Ureter (tissue), 1 donor: ENCODE data around the gene FAM111A. TPM values are rescaled to one million over a fixed set of nuclear protein-coding genes. Genes with fewer than 3 reads are reported as not detected.
"Not testable (repeated sequence)": the region's sequence is repeated elsewhere in the genome, so short reads cannot be mapped to it uniquely, and the experiment has no call there.

Experiments used
- DNase-seq: peaks from one replicate; pipeline ENCODE4 v3.0.0-alpha.2; 2020; ENCODE audit warnings: low spot score
- total RNA-seq: library from RNA; stranded (reverse); gene quantifications from one replicate; pipeline ENCODE4 v1.2.4, GENCODE V29; 2023
- donor health status: DM: yes; HTN: yes; CAD: no.

Gene FAM111A
- total RNA-seq = 42.8 TPM

- DNase-seq = peak; percentile 92
Observed at GRCh38 chr11:59142530-59143507, at the start of gene FAM111A. FAM111A (plus strand) TSS chr11:59142856; CDS start chr11:59148873, 6,017 bp downstream.

- not testable (repeated sequence) for DNase-seq
Observed at GRCh38 chr11:59093576-59093975, 49.1 kb upstream of the FAM111A start.

- DNase-seq = not testable (repeated sequence)
Observed at GRCh38 chr11:59095225-59095624, 47.4 kb upstream of the FAM111A start.

- DNase-seq = not testable (repeated sequence)
Observed at GRCh38 chr11:59095972-59096575, 46.6 kb upstream of the FAM111A start.

- DNase-seq = peak; percentile 58
Observed at GRCh38 chr11:59097113-59097708, 45.4 kb upstream of the FAM111A start.

- not testable (repeated sequence) for DNase-seq
Observed at GRCh38 chr11:59097938-59098337, 44.7 kb upstream of the FAM111A start.

- peak; percentile 60 for DNase-seq
Observed at GRCh38 chr11:59102259-59102765, 40.3 kb upstream of the FAM111A start.

- peak; percentile 83 for DNase-seq
Observed at GRCh38 chr11:59106363-59107336, 36.0 kb upstream of the FAM111A start, which contains the start of gene FAM111B. FAM111B (plus strand) TSS chr11:59107237; CDS start chr11:59109626, 2,389 bp downstream.

GRCh38 chr11:59107721-59108120 lies 34.9 kb upstream of the FAM111A start:
- not testable (repeated sequence) for DNase-seq

- no peak for DNase-seq
Observed at GRCh38 chr11:59112494-59112893, 30.2 kb upstream of the FAM111A start.

GRCh38 chr11:59114344-59114743 lies 28.3 kb upstream of the FAM111A start:
- no peak for DNase-seq

GRCh38 chr11:59115553-59115952 lies 27.1 kb upstream of the FAM111A start:
- no peak for DNase-seq

- DNase-seq = no peak
Observed at GRCh38 chr11:59117774-59118173, 24.9 kb upstream of the FAM111A start.

- no peak for DNase-seq
Observed at GRCh38 chr11:59119826-59120225, 22.8 kb upstream of the FAM111A start.

- DNase-seq = peak; percentile 79
Observed at GRCh38 chr11:59135648-59136461, 6.8 kb upstream of the FAM111A start.

GRCh38 chr11:59136551-59136950 lies 6.1 kb upstream of the FAM111A start:
- DNase-seq = not testable (repeated sequence)

- DNase-seq = no peak
Observed at GRCh38 chr11:59137190-59137589, 5.5 kb upstream of the FAM111A start.

- DNase-seq = no peak
Observed at GRCh38 chr11:59138643-59139042, 4.0 kb upstream of the FAM111A start.

- DNase-seq = no peak
Observed at GRCh38 chr11:59141191-59141590, 1.5 kb upstream of the FAM111A start.
